HG02840 (cell line): ENCODE measurements around the gene STX18.
"Not testable (repeated sequence)": the region's sequence is repeated elsewhere in the genome, so short reads cannot be mapped to it uniquely, and the experiment has no call there.

Experiments
- ATAC-seq: cut with Tn5 transposase; IDR thresholded peaks from one replicate; pipeline ENCODE4 v1.9.1; 2021; ENCODE audit warnings: mild to moderate bottlenecking, moderate library complexity, moderate number of reproducible peaks; ENCODE audit not compliant: unreplicated experiment, low FRiP score

STX18 gene

GRCh38 chr4:4424499-4425115, 117.2 kb downstream of the STX18 start:
- ATAC-seq: no peak

- no peak for ATAC-seq
Observed at GRCh38 chr4:4423706-4424498, 117.9 kb downstream of the STX18 start.

- ATAC-seq: no peak
Observed at GRCh38 chr4:4422856-4423499, 118.9 kb downstream of the STX18 start.

- not testable (repeated sequence) for ATAC-seq
Observed at GRCh38 chr4:4422117-4422516, 119.7 kb downstream of the STX18 start.

- ATAC-seq: no peak
Observed at GRCh38 chr4:4421356-4421755, 120.5 kb downstream of the STX18 start.

- no peak for ATAC-seq
Observed at GRCh38 chr4:4420421-4420820, 121.4 kb downstream of the STX18 start.

GRCh38 chr4:4419896-4420295, 122.0 kb downstream of the STX18 start:
- ATAC-seq: no peak

GRCh38 chr4:4418676-4419390, 123.0 kb downstream of the STX18 start:
- ATAC-seq: no peak

- ATAC-seq: no peak
Observed at GRCh38 chr4:4417886-4418285, 124.0 kb downstream of the STX18 start.

- no peak for ATAC-seq
Observed at GRCh38 chr4:4416981-4417380, 124.9 kb downstream of the STX18 start.

GRCh38 chr4:4415806-4416805, 125.7 kb downstream of the STX18 start:
- no peak for ATAC-seq

- no peak for ATAC-seq
Observed at GRCh38 chr4:4415107-4415805, 126.6 kb downstream of the STX18 start.

- no peak for ATAC-seq
Observed at GRCh38 chr4:4413806-4414205, 128.0 kb downstream of the STX18 start.

- ATAC-seq: no peak
Observed at GRCh38 chr4:4413373-4413725, 128.5 kb downstream of the STX18 start.

- no peak for ATAC-seq
Observed at GRCh38 chr4:4412641-4413372, 129.0 kb downstream of the STX18 start.

GRCh38 chr4:4411906-4412305, 129.9 kb downstream of the STX18 start:
- no peak for ATAC-seq

GRCh38 chr4:4410271-4410670, 131.6 kb downstream of the STX18 start:
- ATAC-seq: no peak

GRCh38 chr4:4409416-4410115, 132.3 kb downstream of the STX18 start:
- ATAC-seq: no peak
